Thoracic aorta (tissue), 2 donors: Measurements from ENCODE around the gene SPINT2. TPM values are rescaled to one million over a fixed set of nuclear protein-coding genes. Genes with fewer than 3 reads are reported as not detected.

Experiments
- ATAC-seq: fragments of 150-250 bp; one replicate; pipeline ENCODE4 v1.8.0; 2017; ENCODE audit warnings: low read depth; ENCODE audit not compliant: insufficient number of reproducible peaks, low FRiP score
- DNase-seq: peaks from one replicate; pipeline ENCODE4 v3.0.0-alpha.2; 2020; ENCODE audit warnings: low spot score
- H3K27ac ChIP-seq, 2 donors: fragments of 200-600 bp; sonication (generic); 1 replicate in 1 of 2; 2 replicates in 1 of 2; pipeline ENCODE4 v1.5.1; 2016; ENCODE audit warnings: mild to moderate bottlenecking in 2 of 2, moderate library complexity in 2 of 2
- H3K27me3 ChIP-seq: fragments of 200-600 bp; sonication (generic); replicated peaks from 2 replicates; pipeline ENCODE4 v1.6.0; 2016; ENCODE audit warnings: mild to moderate bottlenecking; ENCODE audit not compliant: insufficient read depth
- H3K36me3 ChIP-seq: fragments of 200-600 bp; sonication (generic); one replicate; pipeline ENCODE4 v1.5.1; 2016
- H3K4me1 ChIP-seq, 2 donors: fragments of 200-600 bp; sonication (generic); 1 replicate in 1 of 2; 2 replicates in 1 of 2; pipeline versions ENCODE4 v1.5.1 to v1.6.0; 2016; ENCODE audit warnings: low read depth in 2 of 2, mild to moderate bottlenecking in 1 of 2; ENCODE audit not compliant: control insufficient read depth in 1 of 2
- H3K4me3 ChIP-seq: fragments of 200-600 bp; sonication (generic); 2 replicates; pipeline ENCODE4 v1.5.1; 2016; ENCODE audit warnings: mild to moderate bottlenecking
- H3K9me3 ChIP-seq: fragments of 200-600 bp; sonication (generic); 2 replicates; pipeline ENCODE4 v1.5.1; 2016
- total RNA-seq, 2 donors: library from RNA; depleted of rRNA; stranded (reverse); fragments of >200 nt; gene quantifications; one replicate each; pipeline versions ENCODE4 v1.1.0 to v1.2.3, GENCODE V29; 2016
- TF ChIP-seq, protein P1 (sequence below): fragments of 200-600 bp; sonication (generic); IDR thresholded peaks from one replicate; pipeline ENCODE4 v1.5.1; 2019; ENCODE audit warnings: antibody characterized with exemption

SPINT2 gene
- total RNA-seq, 2 donors from 2014 or later, result 218 to 480 TPM

DNA sequence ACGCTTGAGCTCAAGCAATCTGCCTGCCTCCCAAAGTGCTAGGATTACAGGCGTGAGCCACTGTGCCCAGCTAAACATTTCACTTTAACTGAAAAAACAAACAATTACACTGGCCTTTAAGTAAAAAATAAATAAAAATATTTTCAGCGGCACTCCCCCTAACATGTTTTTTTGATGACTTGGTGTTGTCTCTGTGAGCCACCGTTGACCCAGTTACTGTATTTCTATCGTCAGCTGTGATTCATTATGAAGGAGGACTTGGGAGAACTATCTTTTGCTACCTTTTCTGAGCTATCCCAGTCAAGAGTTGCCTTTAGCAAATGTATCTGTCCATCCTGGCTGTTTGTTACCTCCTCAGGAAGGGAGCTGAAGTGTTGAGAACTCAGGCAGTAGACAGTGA is 21.2 kb downstream of the SPINT2 start:
- Histone ChIP-seq H3K27ac (no peak overlapping the region), H3K27me3 (no peaks in the 10 kb centered on the region), H3K36me3 (peaks cover 43% of the 10 kb centered on the region), H3K4me1 (peaks cover 4 to 30% of the 10 kb centered on the region in 2 donors), H3K9me3 (no peaks in the 10 kb centered on the region), H3K4me3 (no peak overlapping the region)
- ATAC-seq (no peak), DNase-seq (no peak)
- TF ChIP-seq, protein P1, sequence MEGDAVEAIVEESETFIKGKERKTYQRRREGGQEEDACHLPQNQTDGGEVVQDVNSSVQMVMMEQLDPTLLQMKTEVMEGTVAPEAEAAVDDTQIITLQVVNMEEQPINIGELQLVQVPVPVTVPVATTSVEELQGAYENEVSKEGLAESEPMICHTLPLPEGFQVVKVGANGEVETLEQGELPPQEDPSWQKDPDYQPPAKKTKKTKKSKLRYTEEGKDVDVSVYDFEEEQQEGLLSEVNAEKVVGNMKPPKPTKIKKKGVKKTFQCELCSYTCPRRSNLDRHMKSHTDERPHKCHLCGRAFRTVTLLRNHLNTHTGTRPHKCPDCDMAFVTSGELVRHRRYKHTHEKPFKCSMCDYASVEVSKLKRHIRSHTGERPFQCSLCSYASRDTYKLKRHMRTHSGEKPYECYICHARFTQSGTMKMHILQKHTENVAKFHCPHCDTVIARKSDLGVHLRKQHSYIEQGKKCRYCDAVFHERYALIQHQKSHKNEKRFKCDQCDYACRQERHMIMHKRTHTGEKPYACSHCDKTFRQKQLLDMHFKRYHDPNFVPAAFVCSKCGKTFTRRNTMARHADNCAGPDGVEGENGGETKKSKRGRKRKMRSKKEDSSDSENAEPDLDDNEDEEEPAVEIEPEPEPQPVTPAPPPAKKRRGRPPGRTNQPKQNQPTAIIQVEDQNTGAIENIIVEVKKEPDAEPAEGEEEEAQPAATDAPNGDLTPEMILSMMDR, result no peak

DNA sequence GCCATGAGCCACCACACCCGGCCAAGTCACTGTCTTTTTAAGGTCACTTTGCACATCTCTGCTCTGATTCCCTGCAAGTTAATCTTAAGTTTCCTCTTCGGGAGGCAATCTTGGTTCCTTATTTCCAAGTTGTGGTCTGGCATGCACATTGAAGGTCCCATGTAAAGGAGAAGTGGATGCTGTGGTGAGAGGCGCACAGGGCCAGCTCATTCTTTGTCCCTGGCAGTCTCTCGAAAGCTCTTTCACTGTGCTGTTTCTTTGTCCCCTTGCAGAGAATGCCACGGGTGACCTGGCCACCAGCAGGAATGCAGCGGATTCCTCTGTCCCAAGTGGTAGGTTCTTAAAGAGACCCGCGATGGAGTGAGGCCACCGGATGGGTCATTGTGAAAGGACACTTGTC is 23.2 kb downstream of the SPINT2 start:
- ATAC-seq (no peak), DNase-seq (no peak)
- Histone ChIP-seq H3K27ac (no peak overlapping the region), H3K27me3 (no peaks in the 10 kb centered on the region), H3K4me1 (peaks cover 2 to 10% of the 10 kb centered on the region in 2 donors), H3K36me3 (peaks cover 61% of the 10 kb centered on the region), H3K9me3 (no peaks in the 10 kb centered on the region), H3K4me3 (no peak overlapping the region)
- TF ChIP-seq, protein P1, result no peak

DNA sequence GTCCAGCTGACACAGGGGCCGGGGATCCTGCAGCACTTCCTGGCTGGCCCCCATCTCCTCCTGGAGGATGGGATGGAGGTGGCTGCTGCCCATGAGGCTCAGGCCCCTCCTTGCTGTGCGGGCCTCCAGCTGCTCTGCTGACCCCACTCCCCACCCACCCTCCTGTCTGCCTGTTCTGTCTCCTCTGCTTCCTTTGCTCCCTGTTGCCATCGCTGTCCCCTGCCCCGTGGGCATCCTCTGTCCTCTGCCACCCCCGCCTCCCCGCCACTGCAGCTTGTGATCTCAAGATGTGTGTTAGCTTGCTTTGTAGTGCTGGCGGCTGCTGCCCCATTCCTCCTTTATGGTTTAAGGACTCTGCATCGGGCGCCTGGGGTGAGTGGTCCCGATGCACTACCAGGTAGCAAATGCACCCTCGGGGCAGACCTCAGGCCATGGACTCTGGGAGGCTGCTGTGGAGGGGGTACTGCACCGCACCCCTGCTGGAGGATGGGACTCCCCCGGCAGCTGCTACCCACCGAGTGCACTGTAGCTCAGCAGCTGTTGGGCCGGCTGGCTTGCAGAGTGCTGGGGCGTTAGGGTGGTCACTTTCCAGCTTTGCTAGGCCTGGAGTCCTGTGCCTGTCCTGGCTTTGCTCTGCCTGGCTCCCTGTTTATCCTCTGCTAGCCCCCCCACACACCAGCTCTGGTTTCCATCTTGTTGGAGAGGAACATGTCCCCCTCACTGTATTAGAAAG is 23.9 kb downstream of the SPINT2 start:
- Histone ChIP-seq H3K4me1 (peaks cover 0 to 3% of the 10 kb centered on the region in 2 donors), H3K27ac (no peak overlapping the region), H3K9me3 (no peaks in the 10 kb centered on the region), H3K27me3 (no peaks in the 10 kb centered on the region), H3K36me3 (peaks cover 65% of the 10 kb centered on the region), H3K4me3 (no peak overlapping the region)
- TF ChIP-seq, protein P1, result no peak
- DNase-seq (no peak), ATAC-seq (no peak)

DNA sequence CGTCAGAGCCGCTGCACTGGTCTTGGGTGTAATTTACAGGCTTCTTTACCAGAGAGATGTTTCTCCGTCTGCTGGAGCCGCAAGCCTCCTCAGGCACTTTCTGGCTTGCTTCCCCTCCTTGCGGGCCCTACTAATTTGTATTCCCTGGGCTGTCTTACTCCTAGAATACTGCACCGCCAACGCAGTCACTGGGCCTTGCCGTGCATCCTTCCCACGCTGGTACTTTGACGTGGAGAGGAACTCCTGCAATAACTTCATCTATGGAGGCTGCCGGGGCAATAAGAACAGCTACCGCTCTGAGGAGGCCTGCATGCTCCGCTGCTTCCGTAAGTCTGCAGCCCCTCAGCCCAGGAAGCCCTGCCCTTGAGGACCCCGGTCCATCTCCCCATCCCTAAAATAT is 25.6 kb downstream of the SPINT2 start:
- Histone ChIP-seq H3K36me3 (peaks cover 63% of the 10 kb centered on the region), H3K9me3 (no peaks in the 10 kb centered on the region), H3K4me3 (no peak overlapping the region), H3K27me3 (no peaks in the 10 kb centered on the region), H3K27ac (no peak overlapping the region), H3K4me1 (no peaks in the 10 kb centered on the region)
- ATAC-seq (no peak), DNase-seq (no peak)
- TF ChIP-seq, protein P1, result no peak

DNA sequence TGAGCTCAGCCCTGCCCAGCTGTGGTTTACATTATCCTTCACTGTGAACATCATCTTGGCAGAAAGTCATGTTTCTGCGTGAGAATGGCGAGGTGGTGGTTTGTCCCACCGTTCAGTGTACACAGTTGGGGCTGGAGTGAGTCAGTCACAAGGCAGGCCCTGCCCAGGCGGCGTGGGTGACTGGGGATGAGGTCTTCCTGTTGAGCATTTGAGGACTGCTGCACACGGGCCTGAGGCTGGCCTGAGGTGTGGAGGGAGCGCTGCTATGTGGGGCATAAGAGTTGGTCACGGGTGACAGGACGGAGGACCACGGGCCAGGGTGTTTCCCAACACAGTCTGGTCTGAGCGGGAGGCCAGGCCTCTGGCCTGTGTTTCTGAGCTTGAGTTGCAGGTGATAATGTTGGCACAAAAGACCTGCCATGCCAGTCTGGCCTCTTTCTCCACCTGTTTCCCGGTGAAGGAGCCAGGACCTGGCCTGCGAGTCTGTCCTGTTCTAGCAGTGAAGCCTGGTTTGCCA is 26.3 kb downstream of the SPINT2 start:
- no peaks in the 10 kb centered on the region for H3K9me3 ChIP-seq
- H3K27ac ChIP-seq, result no peak overlapping the region
- TF ChIP-seq, protein P1, result no peak
- H3K27me3 ChIP-seq, result no peaks in the 10 kb centered on the region
- H3K4me1 ChIP-seq, result no peaks in the 10 kb centered on the region
- ATAC-seq (no peak), DNase-seq (no peak)
- H3K4me3 ChIP-seq, result no peak overlapping the region
- peaks cover 59% of the 10 kb centered on the region for H3K36me3 ChIP-seq
